Testis (tissue), 2 donors: ENCODE results near the gene CERT1.

Experiments
- CTCF ChIP-seq, 3 experiments: fragments of 450-650 bp in 2 of 3; fragments of 200-600 bp in 1 of 3; sonication (generic) in 1 of 3; IDR thresholded peaks; one replicate each; pipeline ENCODE4 v1.5.1; 2016 to 2019; ENCODE audit warnings: antibody characterized with exemption in 3 of 3, mild to moderate bottlenecking in 2 of 3, moderate library complexity in 1 of 3
- POLR2A ChIP-seq: fragments of 450-650 bp; IDR thresholded peaks from one replicate; pipeline ENCODE4 v1.6.1; 2017; ENCODE audit warnings: antibody characterized with exemption, mild to moderate bottlenecking, moderate library complexity

DNA sequence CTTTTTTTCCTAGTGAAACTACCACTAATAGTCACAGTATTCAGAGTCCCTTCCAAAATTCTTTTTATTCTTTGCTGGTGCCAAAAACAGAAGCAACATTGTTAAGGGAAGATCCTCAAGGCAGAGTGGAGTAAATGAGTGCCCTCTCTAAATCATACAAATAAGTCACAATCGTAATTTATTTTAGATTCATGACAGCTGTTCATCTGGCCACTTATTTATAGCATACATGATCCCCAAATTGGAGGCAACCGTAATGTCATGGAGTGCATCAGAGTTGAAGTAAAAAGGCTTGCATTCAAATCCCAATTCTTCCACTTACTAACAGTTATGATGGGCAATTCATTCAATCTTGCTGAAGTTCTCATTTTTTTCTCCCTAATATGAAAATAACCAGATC is 33.7 kb upstream of the CERT1 start:
- TF ChIP-seq CTCF (IDR thresholded peaks at IDR 0.05), result no peak
- no peak for TF ChIP-seq POLR2A
